Keratinocyte (primary cell): ENCODE data around the gene NCK2.

ENCODE experiments used
- EZH2 ChIP-seq: IDR thresholded peaks from one replicate; pipeline ENCODE4 v1.6.1; 2012; ENCODE audit warnings: inconsistent platforms, mild to moderate bottlenecking, low read length, moderate library complexity
- TF ChIP-seq, protein P1 (sequence below), 3 experiments: IDR thresholded peaks in 1 of 3; conservative IDR thresholded peaks in 1 of 3; optimal IDR thresholded peaks in 1 of 3; 2 replicates in 2 of 3; 3 replicates in 1 of 3; pipeline versions ENCODE3 to v1.5.1; 2011; ENCODE audit warnings: low read length in 3 of 3, mild to moderate bottlenecking in 3 of 3, moderate library complexity in 2 of 3, control low read depth in 1 of 3, inconsistent platforms in 1 of 3; ENCODE audit not compliant: insufficient read depth in 2 of 3; ENCODE audit errors: extremely low read depth in 1 of 3

DNA sequence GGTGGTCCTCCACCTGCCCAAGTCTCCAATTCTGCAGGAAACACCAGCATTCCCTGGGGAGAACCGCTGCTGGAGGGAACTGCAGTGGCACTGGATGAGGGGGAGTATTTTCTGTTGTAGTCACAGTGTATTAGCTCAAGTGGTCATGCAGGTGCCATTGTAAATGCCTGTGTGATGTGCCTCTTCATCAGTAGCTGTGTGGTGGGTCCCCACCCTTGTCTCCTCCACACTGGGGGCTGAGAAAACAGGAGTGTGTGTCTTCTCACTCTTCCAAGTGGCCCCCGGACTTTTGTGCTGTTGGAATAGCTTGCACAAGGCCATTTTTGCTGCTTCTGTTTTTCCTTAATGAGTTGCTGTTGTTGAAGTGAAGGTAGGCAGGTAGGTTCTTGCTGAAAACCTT is 8.7 kb downstream of the NCK2 start:
- TF ChIP-seq, protein P1, sequence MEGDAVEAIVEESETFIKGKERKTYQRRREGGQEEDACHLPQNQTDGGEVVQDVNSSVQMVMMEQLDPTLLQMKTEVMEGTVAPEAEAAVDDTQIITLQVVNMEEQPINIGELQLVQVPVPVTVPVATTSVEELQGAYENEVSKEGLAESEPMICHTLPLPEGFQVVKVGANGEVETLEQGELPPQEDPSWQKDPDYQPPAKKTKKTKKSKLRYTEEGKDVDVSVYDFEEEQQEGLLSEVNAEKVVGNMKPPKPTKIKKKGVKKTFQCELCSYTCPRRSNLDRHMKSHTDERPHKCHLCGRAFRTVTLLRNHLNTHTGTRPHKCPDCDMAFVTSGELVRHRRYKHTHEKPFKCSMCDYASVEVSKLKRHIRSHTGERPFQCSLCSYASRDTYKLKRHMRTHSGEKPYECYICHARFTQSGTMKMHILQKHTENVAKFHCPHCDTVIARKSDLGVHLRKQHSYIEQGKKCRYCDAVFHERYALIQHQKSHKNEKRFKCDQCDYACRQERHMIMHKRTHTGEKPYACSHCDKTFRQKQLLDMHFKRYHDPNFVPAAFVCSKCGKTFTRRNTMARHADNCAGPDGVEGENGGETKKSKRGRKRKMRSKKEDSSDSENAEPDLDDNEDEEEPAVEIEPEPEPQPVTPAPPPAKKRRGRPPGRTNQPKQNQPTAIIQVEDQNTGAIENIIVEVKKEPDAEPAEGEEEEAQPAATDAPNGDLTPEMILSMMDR (optimal IDR thresholded peaks at IDR 0.05 in 1 of 3, IDR thresholded peaks at IDR 0.05 in 1 of 3, conservative IDR thresholded peaks at IDR 0.05 in 1 of 3; ENCODE audit: extremely low read depth in 1 of 3, insufficient read depth in 2 of 3, low read length in 3 of 3) = no peak
- no peak for TF ChIP-seq EZH2
